Loucy (cell line): ENCODE data around the gene ADAMTS13.

Experiments used
- H2AFZ ChIP-seq: fragments of 200-600 bp; sonication (generic); 2 replicates; pipeline ENCODE4 v1.6.0; 2016; ENCODE audit warnings: antibody characterized with exemption, mild to moderate bottlenecking, low read length, moderate library complexity
- H3F3A ChIP-seq: fragments of 200-600 bp; 2 replicates; pipeline ENCODE4 v1.6.0; 2016; ENCODE audit warnings: antibody characterized with exemption, low read depth, mild to moderate bottlenecking
- H3K27me3 ChIP-seq: fragments of 200-600 bp; sonication (generic); 2 replicates; pipeline ENCODE4 v1.6.1; 2014; ENCODE audit warnings: low read length, mild to moderate bottlenecking; ENCODE audit not compliant: insufficient read depth, poor library complexity, severe bottlenecking
- H3K36me3 ChIP-seq: fragments of 200-600 bp; sonication (generic); 2 replicates; pipeline ENCODE4 v1.6.1; 2016; ENCODE audit warnings: low read length; ENCODE audit not compliant: insufficient read depth
- H3K4me1 ChIP-seq: fragments of 200-600 bp; sonication (generic); 2 replicates; pipeline ENCODE4 v1.5.1; 2014; ENCODE audit warnings: low read length, mild to moderate bottlenecking; ENCODE audit not compliant: insufficient read depth, poor library complexity, severe bottlenecking
- H3K4me2 ChIP-seq: fragments of 200-600 bp; sonication (generic); 2 replicates; pipeline ENCODE4 v1.6.0; 2014; ENCODE audit warnings: antibody characterized with exemption, low read length, low read depth, mild to moderate bottlenecking; ENCODE audit not compliant: poor library complexity, severe bottlenecking
- H3K4me3 ChIP-seq: fragments of 200-600 bp; sonication (generic); 2 replicates; pipeline ENCODE4 v1.5.1; 2014; ENCODE audit warnings: low read length, mild to moderate bottlenecking, mixed read lengths; ENCODE audit not compliant: poor library complexity, severe bottlenecking
- H3K79me2 ChIP-seq: fragments of 200-600 bp; sonication (generic); 2 replicates; pipeline ENCODE4 v1.6.1; 2014; ENCODE audit warnings: low read length; ENCODE audit not compliant: insufficient read depth
- H3K9ac ChIP-seq: fragments of 200-600 bp; sonication (generic); 2 replicates; pipeline ENCODE4 v1.6.0; 2014; ENCODE audit warnings: mild to moderate bottlenecking, low read depth, low read length, moderate library complexity; ENCODE audit not compliant: poor library complexity, severe bottlenecking
- H3K9me2 ChIP-seq: fragments of 200-600 bp; sonication (generic); replicated peaks from 2 replicates; pipeline ENCODE4 v1.6.1; 2016; ENCODE audit warnings: low read depth, low read length, mixed read lengths
- H3K9me3 ChIP-seq: fragments of 200-600 bp; sonication (generic); 2 replicates; pipeline ENCODE4 v1.6.1; 2014; ENCODE audit warnings: mild to moderate bottlenecking, antibody characterized with exemption, low read length, low read depth; ENCODE audit not compliant: insufficient read depth
- H4K20me1 ChIP-seq: fragments of 200-600 bp; sonication (generic); 2 replicates; pipeline ENCODE4 v1.6.0; 2014; ENCODE audit warnings: antibody characterized with exemption, low read length, mild to moderate bottlenecking; ENCODE audit not compliant: insufficient read depth, poor library complexity, severe bottlenecking
- EZH2phosphoT487 ChIP-seq: fragments of 200-600 bp; IDR thresholded peaks from 2 replicates; pipeline ENCODE4 v1.6.1; 2018; ENCODE audit warnings: antibody characterized with exemption, mild to moderate bottlenecking, moderate library complexity, borderline replicate concordance
- TF ChIP-seq, protein P1 (sequence below): fragments of 200-600 bp; sonication (generic); conservative IDR thresholded peaks from 2 replicates; pipeline ENCODE4 v1.5.1; 2014; ENCODE audit warnings: mild to moderate bottlenecking, antibody characterized with exemption, low read length

The ADAMTS13 gene

GRCh38 chr9:133452562-133452961 lies 30.4 kb downstream of the ADAMTS13 start:
- Histone ChIP-seq H3K27me3 (no peaks in the 10 kb centered on the region), H3K4me1 (no peaks in the 10 kb centered on the region), H3K9me3 (no peaks in the 10 kb centered on the region), H3F3A (no peaks in the 10 kb centered on the region), H3K4me2 (no peak overlapping the region), H3K9ac (no peak overlapping the region), H4K20me1 (no peaks in the 10 kb centered on the region), H3K36me3 (no peaks in the 10 kb centered on the region), H2AFZ (no peak overlapping the region), H3K79me2 (no peaks in the 10 kb centered on the region), H3K4me3 (no peak overlapping the region), H3K9me2 (no peaks in the 10 kb centered on the region)
- TF ChIP-seq EZH2phosphoT487: no peak
- TF ChIP-seq, protein P1, sequence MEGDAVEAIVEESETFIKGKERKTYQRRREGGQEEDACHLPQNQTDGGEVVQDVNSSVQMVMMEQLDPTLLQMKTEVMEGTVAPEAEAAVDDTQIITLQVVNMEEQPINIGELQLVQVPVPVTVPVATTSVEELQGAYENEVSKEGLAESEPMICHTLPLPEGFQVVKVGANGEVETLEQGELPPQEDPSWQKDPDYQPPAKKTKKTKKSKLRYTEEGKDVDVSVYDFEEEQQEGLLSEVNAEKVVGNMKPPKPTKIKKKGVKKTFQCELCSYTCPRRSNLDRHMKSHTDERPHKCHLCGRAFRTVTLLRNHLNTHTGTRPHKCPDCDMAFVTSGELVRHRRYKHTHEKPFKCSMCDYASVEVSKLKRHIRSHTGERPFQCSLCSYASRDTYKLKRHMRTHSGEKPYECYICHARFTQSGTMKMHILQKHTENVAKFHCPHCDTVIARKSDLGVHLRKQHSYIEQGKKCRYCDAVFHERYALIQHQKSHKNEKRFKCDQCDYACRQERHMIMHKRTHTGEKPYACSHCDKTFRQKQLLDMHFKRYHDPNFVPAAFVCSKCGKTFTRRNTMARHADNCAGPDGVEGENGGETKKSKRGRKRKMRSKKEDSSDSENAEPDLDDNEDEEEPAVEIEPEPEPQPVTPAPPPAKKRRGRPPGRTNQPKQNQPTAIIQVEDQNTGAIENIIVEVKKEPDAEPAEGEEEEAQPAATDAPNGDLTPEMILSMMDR: no peak

DNA sequence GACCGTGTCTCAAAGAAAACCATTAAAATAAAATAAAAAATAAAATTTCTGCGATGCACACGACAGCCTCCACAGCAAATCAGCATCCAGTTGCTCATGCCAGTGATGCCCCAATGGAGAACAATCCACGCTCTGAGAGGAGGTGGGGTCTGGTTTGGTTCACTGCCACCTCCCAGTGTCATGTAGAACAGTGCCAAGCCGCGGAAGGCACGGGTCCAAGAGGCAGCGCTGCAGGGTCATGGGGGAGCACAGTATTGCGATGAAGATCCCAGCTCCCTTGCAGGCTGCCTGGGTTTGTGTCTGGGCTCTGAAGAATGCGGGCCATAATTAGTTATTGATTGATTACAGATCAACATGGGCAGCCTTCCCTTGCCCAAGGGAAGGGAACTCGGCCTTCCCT lies 31.5 kb downstream of the ADAMTS13 start:
- TF ChIP-seq, protein P1: no peak
- TF ChIP-seq EZH2phosphoT487: no peak
- Histone ChIP-seq H3K27me3 (no peaks in the 10 kb centered on the region), H4K20me1 (no peaks in the 10 kb centered on the region), H3K4me1 (no peaks in the 10 kb centered on the region), H2AFZ (no peak overlapping the region), H3K36me3 (no peaks in the 10 kb centered on the region), H3F3A (no peaks in the 10 kb centered on the region), H3K9me2 (no peaks in the 10 kb centered on the region), H3K4me2 (no peak overlapping the region), H3K9ac (no peak overlapping the region), H3K9me3 (no peaks in the 10 kb centered on the region), H3K79me2 (no peaks in the 10 kb centered on the region), H3K4me3 (no peak overlapping the region)

GRCh38 chr9:133454325-133454724 lies 32.2 kb downstream of the ADAMTS13 start:
- Histone ChIP-seq H2AFZ (no peak overlapping the region), H3K36me3 (no peaks in the 10 kb centered on the region), H3K4me3 (no peak overlapping the region), H3K9ac (no peak overlapping the region), H3F3A (no peaks in the 10 kb centered on the region), H3K79me2 (no peaks in the 10 kb centered on the region), H3K4me2 (no peak overlapping the region), H3K4me1 (peaks cover 7% of the 10 kb centered on the region), H3K9me3 (no peaks in the 10 kb centered on the region), H3K27me3 (no peaks in the 10 kb centered on the region), H3K9me2 (no peaks in the 10 kb centered on the region), H4K20me1 (no peaks in the 10 kb centered on the region)
- TF ChIP-seq, protein P1: no peak
- TF ChIP-seq EZH2phosphoT487: no peak
